Neural cell (in vitro differentiated cells): Measurements from ENCODE around the gene GTF3A. TPM values are rescaled to one million over a fixed set of nuclear protein-coding genes. Genes with fewer than 3 reads are reported as not detected.

ENCODE experiments used
- H2AFZ ChIP-seq: fragments of 200-600, 300-800 bp; sonication (generic), shearing (Covaris generic); 2 replicates; pipeline ENCODE4 v1.6.0; 2014; ENCODE audit warnings: low read depth, mild to moderate bottlenecking, antibody characterized with exemption, low read length, moderate library complexity
- H3F3A ChIP-seq: fragments of 200-600 bp; shearing (Covaris generic); 2 replicates; pipeline ENCODE4 v1.6.1; 2016; ENCODE audit warnings: mild to moderate bottlenecking, moderate library complexity, mixed read lengths, antibody characterized with exemption, low read length; ENCODE audit not compliant: insufficient read depth, poor library complexity, severe bottlenecking
- H3K27ac ChIP-seq: fragments of 200-600, 300-800 bp; sonication (generic), shearing (Covaris generic); 2 replicates; pipeline ENCODE4 v1.5.1; 2014; ENCODE audit warnings: mild to moderate bottlenecking, low read length, moderate library complexity
- H3K27me3 ChIP-seq: fragments of 300-800, 200-600 bp; sonication (generic), shearing (Covaris generic); 2 replicates; pipeline ENCODE4 v1.6.0; 2014; ENCODE audit warnings: mild to moderate bottlenecking, low read depth, low read length, moderate library complexity; ENCODE audit not compliant: insufficient read depth
- H3K36me3 ChIP-seq: fragments of 300-800, 200-600 bp; sonication (generic), shearing (Covaris generic); 2 replicates; pipeline ENCODE4 v1.5.1; 2014; ENCODE audit warnings: mild to moderate bottlenecking, antibody characterized with exemption, low read length, moderate library complexity; ENCODE audit not compliant: insufficient read depth
- H3K4me2 ChIP-seq: fragments of 300-800, 200-600 bp; sonication (generic), shearing (Covaris generic); 2 replicates; pipeline ENCODE4 v1.6.0; 2014; ENCODE audit warnings: mild to moderate bottlenecking, low read length
- H3K4me3 ChIP-seq: fragments of 300-800, 200-600 bp; sonication (generic), shearing (Covaris generic); 2 replicates; pipeline ENCODE4 v1.5.1; 2014; ENCODE audit warnings: mild to moderate bottlenecking, low read length, moderate library complexity
- H3K79me2 ChIP-seq: fragments of 200-600 bp; shearing (Covaris generic); replicated peaks from 2 replicates; pipeline ENCODE4 v1.6.0; 2014; ENCODE audit warnings: mild to moderate bottlenecking, low read length, moderate library complexity; ENCODE audit not compliant: insufficient read depth
- H3K9ac ChIP-seq: fragments of 300-800, 200-600 bp; sonication (generic), shearing (Covaris generic); 2 replicates; pipeline ENCODE4 v1.6.1; 2016; ENCODE audit warnings: mild to moderate bottlenecking, low read length, mixed read lengths
- H3K9me2 ChIP-seq: fragments of 200-600 bp; shearing (Covaris generic); 2 replicates; pipeline ENCODE4 v1.6.1; 2016; ENCODE audit warnings: mild to moderate bottlenecking, low read length, mixed read lengths; ENCODE audit not compliant: insufficient read depth
- H3K9me3 ChIP-seq: fragments of 200-600, 300-800 bp; sonication (generic), shearing (Covaris generic); 2 replicates; pipeline ENCODE4 v1.6.1; 2016; ENCODE audit warnings: mild to moderate bottlenecking, mixed run types, low read length, moderate library complexity, mixed read lengths
- H4K20me1 ChIP-seq: fragments of 200-600 bp; shearing (Covaris generic); 2 replicates; pipeline ENCODE4 v1.6.1; 2016; ENCODE audit warnings: mild to moderate bottlenecking, mixed run types; ENCODE audit not compliant: insufficient read depth
- CTCF ChIP-seq: fragments of 450-650 bp; IDR thresholded peaks from 2 replicates; pipeline ENCODE4 v1.5.1; 2014; ENCODE audit warnings: antibody characterized with exemption, mild to moderate bottlenecking, moderate library complexity; ENCODE audit not compliant: poor library complexity, severe bottlenecking
- EP300 ChIP-seq: fragments of 450-650 bp; conservative IDR thresholded peaks from 2 replicates; pipeline ENCODE4 v1.6.1; 2014; ENCODE audit warnings: antibody characterized with exemption, mild to moderate bottlenecking, moderate library complexity; ENCODE audit not compliant: poor library complexity, severe bottlenecking
- EZH2 ChIP-seq: fragments of 200-600, 300-800 bp; shearing (Covaris generic), sonication (generic); IDR thresholded peaks from 2 replicates; pipeline ENCODE4 v1.6.1; 2014; ENCODE audit warnings: antibody characterized with exemption, low read length, borderline replicate concordance, mild to moderate bottlenecking; ENCODE audit not compliant: insufficient read depth, poor library complexity, severe bottlenecking
- MXI1 ChIP-seq: fragments of 450-650 bp; conservative IDR thresholded peaks from 2 replicates; pipeline ENCODE4 v1.6.1; 2014; ENCODE audit warnings: antibody characterized with exemption, mild to moderate bottlenecking; ENCODE audit not compliant: poor library complexity, severe bottlenecking
- POLR2AphosphoS5 ChIP-seq: IDR thresholded peaks from 2 replicates; pipeline ENCODE4 v1.6.1; 2012
- RAD21 ChIP-seq: fragments of 450-650 bp; conservative IDR thresholded peaks from 2 replicates; pipeline ENCODE4 v1.6.1; 2014; ENCODE audit warnings: antibody characterized with exemption, mild to moderate bottlenecking, moderate library complexity
- SMC3 ChIP-seq: fragments of 450-650 bp; conservative IDR thresholded peaks from 2 replicates; pipeline ENCODE4 v1.6.1; 2014; ENCODE audit warnings: antibody characterized with exemption, mild to moderate bottlenecking, moderate library complexity; ENCODE audit not compliant: poor library complexity
- TAF1 ChIP-seq: IDR thresholded peaks from 2 replicates; pipeline ENCODE4 v1.6.1; 2012; ENCODE audit warnings: low read depth
- polyA plus RNA-seq: library from polyadenylated mRNA; depleted of rRNA; stranded (reverse); fragments of >200 nt; gene quantifications from 2 replicates; pipeline ENCODE4 v1.2.3, GENCODE V29; 2014
- TF ChIP-seq, protein P1 (sequence below): IDR thresholded peaks from 2 replicates; pipeline ENCODE4 v1.6.1; 2012; ENCODE audit warnings: borderline replicate concordance

The GTF3A gene
- polyA plus RNA-seq, 1 donor from 2014 or later, result 104 TPM

DNA sequence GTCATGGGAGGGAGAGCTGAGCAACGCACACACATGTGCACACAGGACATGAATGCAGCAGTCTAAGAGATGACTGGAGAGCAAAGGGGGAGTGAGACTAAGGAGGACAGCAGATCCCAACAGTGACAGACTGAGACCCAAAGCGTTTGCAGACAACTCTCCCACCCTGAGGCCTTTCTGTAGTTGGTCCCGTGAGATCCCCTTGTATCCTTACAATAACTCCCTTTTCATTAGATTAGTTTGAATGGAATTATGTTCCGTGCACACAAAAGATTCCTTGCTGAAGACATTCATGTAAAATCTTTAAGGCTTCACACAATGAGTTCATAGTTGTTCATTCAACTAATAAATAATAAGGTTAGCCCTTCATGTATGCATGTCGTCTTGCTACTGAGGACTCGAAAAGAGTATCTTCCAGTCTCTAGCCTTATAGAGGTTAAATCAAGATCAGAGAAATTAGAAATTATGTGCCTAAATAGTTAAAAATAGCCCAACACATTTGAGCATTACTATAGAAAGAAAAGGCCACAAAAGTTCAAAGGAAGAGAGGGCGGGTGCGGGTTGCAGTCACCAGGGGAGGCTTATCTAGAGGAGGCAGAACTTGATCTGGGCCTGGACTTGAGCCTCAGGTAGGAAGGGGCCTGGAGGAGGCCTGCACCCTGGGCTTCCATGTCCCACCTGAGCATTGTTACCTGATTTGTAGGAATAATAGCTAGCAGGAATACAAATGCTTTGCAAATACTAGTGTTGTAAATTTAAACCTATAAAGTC lies 3.1 kb upstream of the GTF3A start:
- Histone ChIP-seq H3K36me3 (no peaks in the 10 kb centered on the region), H3K9ac (no peak overlapping the region), H3K27me3 (no peaks in the 10 kb centered on the region), H3K27ac (no peak overlapping the region), H2AFZ (no peak overlapping the region), H3F3A (no peaks in the 10 kb centered on the region), H4K20me1 (no peaks in the 10 kb centered on the region), H3K9me2 (no peaks in the 10 kb centered on the region), H3K4me2 (no peak overlapping the region), H3K79me2 (peaks cover 8% of the 10 kb centered on the region), H3K9me3 (no peaks in the 10 kb centered on the region), H3K4me3 (no peak overlapping the region)
- TF ChIP-seq CTCF, result no peak
- no peak for TF ChIP-seq SMC3
- no peak for TF ChIP-seq MXI1
- TF ChIP-seq TAF1, result no peak
- no peak for TF ChIP-seq EZH2
- TF ChIP-seq POLR2AphosphoS5, result no peak
- no peak for TF ChIP-seq RAD21

DNA sequence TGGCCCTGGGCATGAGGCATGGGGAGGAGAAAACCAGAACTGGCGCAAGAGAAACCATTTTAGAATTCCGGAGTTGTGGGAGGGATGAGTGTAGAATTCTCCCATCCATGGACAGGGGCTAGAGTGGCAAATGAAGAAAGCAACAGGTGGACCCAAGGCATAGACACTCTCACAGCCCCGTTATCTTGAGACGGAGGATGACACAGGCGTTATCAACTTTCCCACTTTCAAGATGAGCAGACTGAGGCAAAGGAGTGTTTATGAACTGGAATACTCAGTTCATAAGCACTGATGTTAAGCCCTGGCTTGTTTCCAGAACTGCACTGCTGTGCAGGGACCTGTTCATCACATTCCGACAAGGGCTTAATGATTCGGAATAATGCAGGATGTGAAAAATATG lies 1.1 kb upstream of the GTF3A start:
- Histone ChIP-seq H3K36me3 (no peaks in the 10 kb centered on the region), H2AFZ (no peak overlapping the region), H3K9ac (no peak overlapping the region), H3F3A (no peaks in the 10 kb centered on the region), H3K9me3 (no peaks in the 10 kb centered on the region), H3K27me3 (no peaks in the 10 kb centered on the region), H3K79me2 (peaks cover 8% of the 10 kb centered on the region), H4K20me1 (no peaks in the 10 kb centered on the region), H3K4me2 (no peak overlapping the region), H3K4me3 (peak overlapping the region; percentile 100), H3K27ac (no peak overlapping the region), H3K9me2 (no peaks in the 10 kb centered on the region)
- no peak for TF ChIP-seq EP300

DNA sequence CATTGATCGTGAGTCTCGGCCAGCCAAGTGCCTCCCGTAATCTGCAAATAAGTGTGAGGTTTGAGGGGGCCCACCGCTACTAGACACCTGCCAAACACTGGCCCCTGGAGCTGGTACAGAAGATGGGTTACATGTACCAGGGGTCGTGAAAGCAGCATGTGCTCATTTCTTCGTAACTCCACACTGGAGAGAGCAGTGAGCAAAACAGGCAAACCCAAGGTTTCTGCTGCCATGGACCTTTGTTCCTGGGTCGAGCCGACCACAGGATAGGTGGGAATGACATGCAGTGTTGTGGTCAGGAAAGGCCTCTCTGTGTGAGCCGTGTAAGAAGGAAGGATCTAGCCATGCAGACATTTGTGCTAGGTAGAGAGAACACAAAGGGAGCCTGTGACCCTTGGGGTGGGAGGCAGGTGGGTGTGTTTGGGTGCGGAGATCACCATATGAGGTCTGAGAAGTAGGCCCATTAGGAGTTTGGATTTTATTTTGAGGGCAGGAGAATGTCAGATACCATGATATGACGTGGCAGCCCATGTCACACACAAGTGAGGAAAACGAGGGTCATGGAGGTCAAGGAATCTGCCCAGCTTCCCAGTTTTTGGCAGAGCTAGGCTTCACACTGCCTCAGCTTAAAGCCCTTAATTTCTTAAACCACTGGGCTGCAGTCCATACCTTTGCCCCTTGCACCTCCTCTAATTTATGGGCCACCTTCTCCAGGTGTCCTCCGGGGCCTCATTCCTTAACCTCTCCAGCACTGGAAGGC lies 919 bp downstream of the GTF3A start:
- peak overlapping the region; percentile 100 for H3K4me3 ChIP-seq
- H3K79me2 ChIP-seq, result peaks cover 8% of the 10 kb centered on the region
- H3K9ac ChIP-seq, result peak overlapping the region; percentile 72
- no peak for TF ChIP-seq EP300
- no peak for TF ChIP-seq SMC3
- TF ChIP-seq, protein P1, sequence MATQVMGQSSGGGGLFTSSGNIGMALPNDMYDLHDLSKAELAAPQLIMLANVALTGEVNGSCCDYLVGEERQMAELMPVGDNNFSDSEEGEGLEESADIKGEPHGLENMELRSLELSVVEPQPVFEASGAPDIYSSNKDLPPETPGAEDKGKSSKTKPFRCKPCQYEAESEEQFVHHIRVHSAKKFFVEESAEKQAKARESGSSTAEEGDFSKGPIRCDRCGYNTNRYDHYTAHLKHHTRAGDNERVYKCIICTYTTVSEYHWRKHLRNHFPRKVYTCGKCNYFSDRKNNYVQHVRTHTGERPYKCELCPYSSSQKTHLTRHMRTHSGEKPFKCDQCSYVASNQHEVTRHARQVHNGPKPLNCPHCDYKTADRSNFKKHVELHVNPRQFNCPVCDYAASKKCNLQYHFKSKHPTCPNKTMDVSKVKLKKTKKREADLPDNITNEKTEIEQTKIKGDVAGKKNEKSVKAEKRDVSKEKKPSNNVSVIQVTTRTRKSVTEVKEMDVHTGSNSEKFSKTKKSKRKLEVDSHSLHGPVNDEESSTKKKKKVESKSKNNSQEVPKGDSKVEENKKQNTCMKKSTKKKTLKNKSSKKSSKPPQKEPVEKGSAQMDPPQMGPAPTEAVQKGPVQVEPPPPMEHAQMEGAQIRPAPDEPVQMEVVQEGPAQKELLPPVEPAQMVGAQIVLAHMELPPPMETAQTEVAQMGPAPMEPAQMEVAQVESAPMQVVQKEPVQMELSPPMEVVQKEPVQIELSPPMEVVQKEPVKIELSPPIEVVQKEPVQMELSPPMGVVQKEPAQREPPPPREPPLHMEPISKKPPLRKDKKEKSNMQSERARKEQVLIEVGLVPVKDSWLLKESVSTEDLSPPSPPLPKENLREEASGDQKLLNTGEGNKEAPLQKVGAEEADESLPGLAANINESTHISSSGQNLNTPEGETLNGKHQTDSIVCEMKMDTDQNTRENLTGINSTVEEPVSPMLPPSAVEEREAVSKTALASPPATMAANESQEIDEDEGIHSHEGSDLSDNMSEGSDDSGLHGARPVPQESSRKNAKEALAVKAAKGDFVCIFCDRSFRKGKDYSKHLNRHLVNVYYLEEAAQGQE, result no peak
- no peak for TF ChIP-seq TAF1
- no peak for TF ChIP-seq POLR2AphosphoS5
- no peak for TF ChIP-seq MXI1
- no peak for TF ChIP-seq CTCF
- no peak for TF ChIP-seq RAD21
- TF ChIP-seq EZH2, result no peak
- no peaks in the 10 kb centered on the region for H3F3A ChIP-seq
- peak overlapping the region; percentile 68 for H3K27ac ChIP-seq
- peak overlapping the region; percentile 76 for H2AFZ ChIP-seq
- H3K4me2 ChIP-seq, result peak overlapping the region; percentile 99
- H4K20me1 ChIP-seq, result no peaks in the 10 kb centered on the region
- H3K9me3 ChIP-seq, result no peaks in the 10 kb centered on the region
- no peaks in the 10 kb centered on the region for H3K27me3 ChIP-seq
- H3K9me2 ChIP-seq, result no peaks in the 10 kb centered on the region
- H3K36me3 ChIP-seq, result no peaks in the 10 kb centered on the region
